ENCODE data around the gene SBF2.

The SBF2 gene

GRCh38 chr11:10293423-10294289, at the start of gene SBF2:
SBF2 (minus strand) TSS chr11:10294219; CDS start chr11:10294069, 150 bp downstream.
- DNase-seq (ENCODE audit: low read depth), result peak; percentile 41

GRCh38 chr11:10338287-10338686, 44.3 kb upstream of the SBF2 start:
- DNase-seq (ENCODE audit: low read depth), result no peak

GRCh38 chr11:10333490-10333889, 39.5 kb upstream of the SBF2 start:
- DNase-seq (ENCODE audit: low read depth), result no peak

- no peak for DNase-seq (ENCODE audit: low read depth)
These were observed 37.7 kb upstream of the SBF2 start for GRCh38 chr11:10331548-10332289.

- no peak for DNase-seq (ENCODE audit: low read depth)
These were observed 35.9 kb upstream of the SBF2 start for GRCh38 chr11:10329935-10330334.

GRCh38 chr11:10329356-10329755, 35.3 kb upstream of the SBF2 start:
- DNase-seq (ENCODE audit: low read depth), result no peak

- DNase-seq (ENCODE audit: low read depth), result no peak
These were observed 34.5 kb upstream of the SBF2 start for GRCh38 chr11:10328314-10329098.

GRCh38 chr11:10327254-10327653, 33.2 kb upstream of the SBF2 start:
- DNase-seq (ENCODE audit: low read depth), result no peak

- no peak for DNase-seq (ENCODE audit: low read depth)
These were observed 32.3 kb upstream of the SBF2 start for GRCh38 chr11:10326012-10326964.

- no peak for DNase-seq (ENCODE audit: low read depth)
These were observed 31.4 kb upstream of the SBF2 start for GRCh38 chr11:10325277-10326011.

GRCh38 chr11:10324474-10324873, 30.5 kb upstream of the SBF2 start:
- DNase-seq (ENCODE audit: low read depth), result no peak

- DNase-seq (ENCODE audit: low read depth), result no peak
These were observed 29.8 kb upstream of the SBF2 start for GRCh38 chr11:10323793-10324170.

- no peak for DNase-seq (ENCODE audit: low read depth)
These were observed 29.1 kb upstream of the SBF2 start for GRCh38 chr11:10322830-10323792.

- DNase-seq (ENCODE audit: low read depth), result no peak
These were observed 28.4 kb upstream of the SBF2 start for GRCh38 chr11:10322401-10322800.

GRCh38 chr11:10320736-10321465, 26.9 kb upstream of the SBF2 start:
- no peak for DNase-seq (ENCODE audit: low read depth)

GRCh38 chr11:10319702-10320558, 25.9 kb upstream of the SBF2 start:
- DNase-seq (ENCODE audit: low read depth), result no peak

- no peak for DNase-seq (ENCODE audit: low read depth)
These were observed 24.4 kb upstream of the SBF2 start for GRCh38 chr11:10318527-10318802.
